HEK293 (cell line): ENCODE measurements around the gene OBP2B.

Experiments
- CTCF ChIA-PET: fragments of 350-600 bp; formaldehyde crosslinking; extraction: SDS; loops from one replicate; lab custom pipeline; 2021; ENCODE audit warnings: antibody characterized with exemption; lab: Yijun Ruan, JAX
- POLR2A ChIA-PET: fragments of 300-600 bp; formaldehyde crosslinking; extraction: SDS; loops from one replicate; lab custom pipeline; 2020; ENCODE audit warnings: antibody characterized with exemption, inconsistent platforms; lab: Yijun Ruan, JAX
- H3K27ac ChIP-seq: fragments of 200-500 bp; sonication (Bioruptor generic); 2 replicates; pipeline ENCODE4 v1.5.1; 2014; ENCODE audit warnings: low read depth, low read length, control low read depth, inconsistent platforms; ENCODE audit errors: extremely low read depth
- H3K36me3 ChIP-seq, 2 experiments: fragments of 200-500 bp in 1 of 2; sonication (Bioruptor generic) in 1 of 2; 1 replicate in 1 of 2; 2 replicates in 1 of 2; pipeline ENCODE4 v1.5.1; 2014 to 2017; ENCODE audit warnings: inconsistent platforms in 2 of 2, low read length in 2 of 2; ENCODE audit not compliant: control insufficient read depth in 2 of 2, insufficient read depth in 1 of 2
- H3K4me1 ChIP-seq: fragments of 200-500 bp; sonication (Bioruptor generic); 2 replicates; pipeline ENCODE4 v1.5.1; 2014; ENCODE audit warnings: mild to moderate bottlenecking, low read length, inconsistent platforms; ENCODE audit not compliant: control insufficient read depth, insufficient read depth
- H3K4me3 ChIP-seq: 2 replicates; pipeline ENCODE4 v1.5.1; 2011; ENCODE audit warnings: low read depth, mild to moderate bottlenecking, control low read depth, low read length, moderate library complexity
- H3K9me3 ChIP-seq: fragments of 200-500 bp; sonication (Bioruptor generic); 2 replicates; pipeline ENCODE4 v1.5.1; 2014; ENCODE audit warnings: low read depth, low read length, inconsistent platforms; ENCODE audit not compliant: control insufficient read depth, insufficient read depth
- HOXD13 ChIP-seq: sonication (generic); formaldehyde crosslinking; IDR thresholded peaks from 2 replicates; pipeline ENCODE4 v1.8.0; 2022; ENCODE audit warnings: missing genetic modification reagents, borderline replicate concordance
- IKZF3 ChIP-seq: fragments of 450-650 bp; IDR thresholded peaks from 2 replicates; pipeline ENCODE4 v1.5.0; 2018; ENCODE audit warnings: missing biosample characterization, mild to moderate bottlenecking, missing genetic modification characterization, moderate library complexity
- MYNN ChIP-seq: fragments of 450-650 bp; formaldehyde crosslinking; IDR thresholded peaks from 2 replicates; pipeline ENCODE4 v1.5.1; 2016; ENCODE audit warnings: missing biosample characterization, missing genetic modification characterization, borderline replicate concordance
- OSR2 ChIP-seq: fragments of 450-650 bp; formaldehyde crosslinking; IDR thresholded peaks from 2 replicates; pipeline ENCODE4 v1.5.1; 2016; ENCODE audit warnings: missing biosample characterization, missing genetic modification characterization
- SETDB1 ChIP-seq: IDR thresholded peaks from one replicate; pipeline ENCODE4 v1.6.1; 2017; ENCODE audit warnings: mild to moderate bottlenecking, low read length, moderate library complexity, mixed read lengths; ENCODE audit not compliant: insufficient read length
- SP2 ChIP-seq: fragments of 450-650 bp; formaldehyde crosslinking; IDR thresholded peaks from 2 replicates; pipeline ENCODE4 v1.5.1; 2016; ENCODE audit warnings: missing biosample characterization, missing genetic modification characterization
- TCF7L2 ChIP-seq: IDR thresholded peaks from 2 replicates; pipeline ENCODE4 v1.6.1; 2011; ENCODE audit warnings: low read depth, mild to moderate bottlenecking, inconsistent platforms, low read length, moderate library complexity, borderline replicate concordance
- TSHZ1 ChIP-seq: fragments of 450-650 bp; formaldehyde crosslinking; IDR thresholded peaks from 2 replicates; pipeline ENCODE4 v1.5.1; 2016; ENCODE audit warnings: missing biosample characterization, missing genetic modification characterization, borderline replicate concordance
- ZBTB20 ChIP-seq: fragments of 450-650 bp; formaldehyde crosslinking; IDR thresholded peaks from 2 replicates; pipeline ENCODE4 v1.5.1; 2016; ENCODE audit warnings: missing biosample characterization, missing genetic modification characterization
- ZFP69B ChIP-seq: fragments of 450-650 bp; formaldehyde crosslinking; IDR thresholded peaks from 2 replicates; pipeline ENCODE4 v1.5.1; 2016; ENCODE audit warnings: missing biosample characterization, missing genetic modification characterization
- ZNF24 ChIP-seq: fragments of 450-650 bp; formaldehyde crosslinking; IDR thresholded peaks from 2 replicates; pipeline ENCODE4 v1.5.1; 2016; ENCODE audit warnings: missing biosample characterization, missing genetic modification characterization
- ZNF248 ChIP-seq: fragments of 450-650 bp; formaldehyde crosslinking; IDR thresholded peaks from 2 replicates; pipeline ENCODE4 v1.5.1; 2017; ENCODE audit warnings: missing biosample characterization, missing genetic modification characterization
- ZNF354C ChIP-seq: fragments of 450-650 bp; formaldehyde crosslinking; IDR thresholded peaks from 2 replicates; pipeline ENCODE4 v1.5.1; 2016; ENCODE audit warnings: missing biosample characterization, missing genetic modification characterization, low read depth, borderline replicate concordance
- ZNF473 ChIP-seq: fragments of 450-650 bp; formaldehyde crosslinking; IDR thresholded peaks from 2 replicates; pipeline ENCODE4 v1.5.1; 2017; ENCODE audit warnings: missing biosample characterization, missing genetic modification characterization
- ZNF571 ChIP-seq: fragments of 450-650 bp; formaldehyde crosslinking; IDR thresholded peaks from 2 replicates; pipeline ENCODE4 v1.5.0; 2017; ENCODE audit warnings: missing biosample characterization, missing genetic modification characterization
- ZNF626 ChIP-seq: fragments of 450-650 bp; sonication (Bioruptor Pico); formaldehyde crosslinking; IDR thresholded peaks from 2 replicates; pipeline ENCODE4 v1.5.1; 2018; ENCODE audit warnings: missing biosample characterization, missing genetic modification characterization, inconsistent platforms
- ZNF629 ChIP-seq: fragments of 450-650 bp; formaldehyde crosslinking; IDR thresholded peaks from 2 replicates; pipeline ENCODE4 v1.5.1; 2017; ENCODE audit warnings: missing biosample characterization, missing genetic modification characterization
- ZNF791 ChIP-seq: fragments of 450-650 bp; formaldehyde crosslinking; IDR thresholded peaks from 2 replicates; pipeline ENCODE4 v1.5.1; 2016; ENCODE audit warnings: missing biosample characterization, missing genetic modification characterization
- ZSCAN16 ChIP-seq: fragments of 450-650 bp; formaldehyde crosslinking; IDR thresholded peaks from 2 replicates; pipeline ENCODE4 v1.5.1; 2016; ENCODE audit warnings: missing biosample characterization, missing genetic modification characterization
- ZSCAN23 ChIP-seq: fragments of 450-650 bp; formaldehyde crosslinking; IDR thresholded peaks from 2 replicates; pipeline ENCODE4 v1.5.1; 2016; ENCODE audit warnings: missing biosample characterization, missing genetic modification characterization

OBP2B gene

GRCh38 chr9:133246991-133247390 is 37.9 kb upstream of the OBP2B start:
- no peaks in the 10 kb centered on the region for H3K4me1 ChIP-seq
- no peak for TF ChIP-seq ZNF24 (tag by site-specific recombination)
- TF ChIP-seq ZNF473 (tag by site-specific recombination): no peak
- TF ChIP-seq ZNF571 (tag by site-specific recombination): no peak
- TF ChIP-seq ZBTB20: no peak
- TF ChIP-seq ZSCAN23 (tag by site-specific recombination): no peak
- no peak for TF ChIP-seq ZNF791
- TF ChIP-seq, all 188 proteins: peak for 0
- Histone ChIP-seq H3K9me3 (no peaks in the 10 kb centered on the region), H3K4me3 (no peak overlapping the region), H3K36me3 (no peaks in the 10 kb centered on the region), H3K27ac (no peak overlapping the region)
- ChIA-PET POLR2A (no interaction called here), CTCF (interaction anchor here (0.7 to 3.1 kb wide), 2 partner anchors 7 to 29 kb away, joined by 3 to 21 read pairs; no protein-coding TSS in a partner anchor)

- Histone ChIP-seq H3K9me3 (no peaks in the 10 kb centered on the region), H3K4me3 (no peak overlapping the region), H3K36me3 (no peaks in the 10 kb centered on the region), H3K27ac (no peak overlapping the region), H3K4me1 (no peaks in the 10 kb centered on the region)
- ChIA-PET POLR2A (no interaction called here), CTCF (interaction anchor here (0.7 kb wide), 1 partner anchor 29 kb away, joined by 3 read pairs; no protein-coding TSS in a partner anchor)
- no peak for TF ChIP-seq IKZF3
- TF ChIP-seq ZNF626: no peak
- TF ChIP-seq ZNF354C (tag by site-specific recombination): no peak
- no peak for TF ChIP-seq ZNF248 (tag by site-specific recombination)
- no peak for TF ChIP-seq MYNN (tag by site-specific recombination)
- TF ChIP-seq HOXD13 (CRISPR knock-in tag): no peak
- no peak for TF ChIP-seq ZNF629 (tag by site-specific recombination)
- TF ChIP-seq ZSCAN16 (tag by site-specific recombination): no peak
Observed at GRCh38 chr9:133246562-133246961, 37.5 kb upstream of the OBP2B start.

GRCh38 chr9:133242991-133243390 is 33.9 kb upstream of the OBP2B start:
- H3K27ac ChIP-seq: no peak overlapping the region
- no peaks in the 10 kb centered on the region for H3K36me3 ChIP-seq
- no peaks in the 10 kb centered on the region for H3K9me3 ChIP-seq
- no peak overlapping the region for H3K4me3 ChIP-seq
- no peaks in the 10 kb centered on the region for H3K4me1 ChIP-seq
- TF ChIP-seq SETDB1: no peak
- TF ChIP-seq SP2: no peak
- TF ChIP-seq TCF7L2: no peak
- no peak for TF ChIP-seq OSR2
- TF ChIP-seq ZFP69B: no peak
- no peak for TF ChIP-seq TSHZ1 (tag by site-specific recombination)
- TF ChIP-seq, all 188 proteins: peak for 0
- ChIA-PET CTCF (interaction anchor here (0.8 kb wide), 1 partner anchor 45 kb away, joined by 3 read pairs; no protein-coding TSS in a partner anchor), POLR2A (no interaction called here)
